Activated T-cell treated with anti-CD3 and anti-CD28 coated beads for 24 hours (primary cell): ENCODE results near the gene CXorf49B.

ENCODE experiments used
- DNase-seq: peaks from one replicate; pipeline ENCODE4 v3.0.0-alpha.2; 2020; ENCODE audit warnings: low read depth

The CXorf49B gene

GRCh38 chrX:71815906-71816156 is 52.7 kb downstream of the CXorf49B start:
- DNase-seq = no peak
